HG03108 (cell line): Measurements from ENCODE around the gene ERVMER34-1.

Experiments
- ATAC-seq: cut with Tn5 transposase; IDR thresholded peaks from one replicate; pipeline ENCODE4 v1.9.1; 2021; ENCODE audit warnings: moderate library complexity; ENCODE audit not compliant: unreplicated experiment

ERVMER34-1 gene

DNA sequence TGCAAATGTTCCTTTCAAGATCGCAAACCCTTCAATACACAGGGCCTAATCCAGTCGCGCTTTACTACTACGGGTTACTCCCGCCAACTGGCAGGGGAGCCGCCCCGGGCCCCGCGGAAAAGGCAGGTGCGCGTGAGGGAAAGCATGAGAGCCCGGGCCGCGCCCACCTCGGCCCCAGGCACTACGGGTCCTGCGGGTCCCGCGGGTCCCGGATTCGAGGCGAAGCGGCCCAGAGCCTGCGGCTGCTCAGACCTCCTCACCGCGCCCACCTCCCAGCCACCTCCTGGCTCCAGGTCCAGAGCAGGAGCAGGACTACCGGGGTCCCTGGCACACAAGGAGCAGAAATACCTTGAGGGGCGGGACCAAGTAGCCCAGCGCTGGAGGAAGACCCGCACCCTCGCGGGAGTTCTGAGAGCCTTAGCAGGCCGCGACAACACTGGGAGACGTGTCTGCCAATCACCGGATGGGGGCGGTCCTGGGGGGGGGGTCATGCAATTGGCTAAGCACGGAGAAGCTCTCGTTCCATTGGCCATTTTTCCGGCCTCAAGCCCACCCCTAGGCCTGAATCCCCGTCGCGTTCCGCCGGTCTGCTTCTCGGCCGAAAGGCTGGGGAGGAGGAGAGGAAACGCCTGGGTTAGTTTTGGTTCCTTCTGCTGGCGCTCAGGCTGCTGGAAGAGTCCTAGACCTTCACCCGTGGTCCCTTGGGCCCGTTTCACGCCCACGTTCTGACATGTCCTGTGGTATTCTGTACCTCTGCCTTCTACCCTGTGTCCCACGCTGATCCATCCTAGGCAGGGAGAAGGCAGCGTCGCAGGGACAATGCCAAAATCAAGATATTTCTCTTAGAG, 29.0 kb downstream of the ERVMER34-1 start:
- ATAC-seq, result peak; percentile 97

DNA sequence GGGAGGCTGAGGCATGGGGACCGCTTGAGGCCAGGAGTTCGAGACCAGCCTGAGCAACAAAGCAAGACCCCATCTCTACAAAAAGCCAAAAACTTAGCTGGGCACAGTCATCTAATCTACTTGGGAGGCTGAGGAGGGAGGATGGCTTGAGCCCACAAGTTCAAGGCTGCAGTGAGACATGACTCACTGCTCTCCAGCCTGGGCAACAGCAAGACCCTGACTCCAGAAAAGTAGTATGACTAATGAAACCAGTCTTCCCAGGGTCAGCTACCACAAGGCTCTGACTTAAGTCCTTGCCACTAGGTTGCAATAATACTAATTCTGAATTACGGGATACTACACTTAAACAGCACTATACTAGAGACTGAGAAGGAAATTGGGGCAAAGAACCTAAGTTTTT, 33.1 kb downstream of the ERVMER34-1 start:
- no peak for ATAC-seq

DNA sequence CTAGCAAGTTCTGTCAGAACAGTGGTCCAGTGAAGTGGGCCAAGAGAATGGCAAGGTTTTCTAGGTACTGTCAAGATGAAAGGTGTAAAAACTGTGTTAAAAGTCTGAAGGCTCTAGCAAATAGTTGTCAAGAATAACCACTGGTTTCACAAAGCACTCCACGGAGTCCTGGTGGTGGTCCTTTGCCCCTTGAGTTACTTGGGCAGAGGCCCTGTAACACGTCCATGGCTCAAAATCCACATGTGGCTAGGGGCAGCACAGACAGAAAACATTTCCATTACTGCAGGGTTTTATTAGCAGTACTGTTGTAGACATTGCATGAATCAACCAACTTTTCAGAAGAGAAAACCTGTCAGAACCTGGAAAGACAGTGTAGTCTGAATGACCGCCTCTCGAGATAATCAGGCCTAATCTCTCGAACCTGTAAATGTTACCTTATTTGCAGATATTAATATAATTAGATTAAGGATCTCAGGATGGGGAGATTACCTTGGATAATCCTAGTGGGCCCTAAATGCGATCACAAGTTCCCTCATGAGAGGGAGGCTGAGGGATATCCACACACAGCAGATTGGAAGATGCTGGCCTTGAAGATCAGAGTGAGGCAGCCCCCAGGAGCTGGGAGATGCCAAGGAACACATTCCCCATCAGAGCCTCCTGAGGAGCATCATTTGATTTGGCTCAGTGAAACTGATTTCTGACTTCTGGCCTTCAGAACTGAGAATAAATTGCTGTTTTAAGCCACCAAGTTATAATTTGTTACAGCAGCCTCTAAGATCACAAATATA, 34.7 kb downstream of the ERVMER34-1 start:
- no peak for ATAC-seq

DNA sequence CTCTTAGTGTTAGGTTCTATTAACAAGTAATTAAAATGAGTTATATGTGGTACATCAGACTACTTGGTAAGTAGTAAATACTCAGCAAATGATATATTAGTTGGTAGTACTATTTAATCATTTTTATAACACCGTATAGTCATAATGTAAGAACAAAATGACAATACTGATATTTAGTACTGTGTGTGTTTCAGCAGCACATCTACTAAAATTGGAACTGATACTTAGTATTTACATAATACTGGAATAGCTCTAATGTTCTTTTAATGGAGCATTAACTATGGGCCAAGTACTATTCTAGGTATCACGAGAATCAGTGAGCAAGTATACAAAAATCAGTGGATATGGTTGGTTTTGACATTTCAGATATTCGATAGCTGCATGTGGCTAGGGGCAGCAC, 35.3 kb downstream of the ERVMER34-1 start:
- no peak for ATAC-seq

DNA sequence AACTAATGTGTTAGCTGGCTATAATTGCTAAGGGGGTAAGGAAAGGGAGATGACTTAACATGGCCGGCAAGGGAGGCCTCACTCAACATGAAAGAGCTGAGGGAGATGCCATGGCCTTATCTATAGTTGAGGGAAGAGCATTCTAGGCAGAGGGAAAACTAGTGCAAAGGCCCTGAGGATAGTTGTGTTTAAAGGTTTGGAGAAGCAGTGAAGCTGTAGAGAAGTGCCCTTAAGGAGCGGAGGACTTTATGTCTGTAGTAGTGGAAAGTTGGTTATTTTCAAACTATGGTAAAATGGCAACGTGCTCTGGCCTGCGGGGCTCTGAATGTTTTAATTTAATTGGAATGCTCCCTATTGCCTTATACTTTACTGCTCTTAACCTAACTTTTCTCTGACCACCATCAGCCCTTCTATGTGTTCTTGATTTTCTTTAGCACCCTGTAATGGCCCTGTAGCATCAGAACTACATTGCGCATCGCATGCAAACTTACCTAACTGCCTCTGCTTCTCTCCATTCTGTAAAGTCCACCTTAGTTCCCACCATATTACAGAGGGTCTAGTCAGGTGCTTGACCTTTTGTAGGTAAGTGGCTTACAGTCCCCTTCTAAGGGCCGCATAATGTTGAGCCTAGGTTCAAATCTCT, 35.8 kb downstream of the ERVMER34-1 start:
- no peak for ATAC-seq

DNA sequence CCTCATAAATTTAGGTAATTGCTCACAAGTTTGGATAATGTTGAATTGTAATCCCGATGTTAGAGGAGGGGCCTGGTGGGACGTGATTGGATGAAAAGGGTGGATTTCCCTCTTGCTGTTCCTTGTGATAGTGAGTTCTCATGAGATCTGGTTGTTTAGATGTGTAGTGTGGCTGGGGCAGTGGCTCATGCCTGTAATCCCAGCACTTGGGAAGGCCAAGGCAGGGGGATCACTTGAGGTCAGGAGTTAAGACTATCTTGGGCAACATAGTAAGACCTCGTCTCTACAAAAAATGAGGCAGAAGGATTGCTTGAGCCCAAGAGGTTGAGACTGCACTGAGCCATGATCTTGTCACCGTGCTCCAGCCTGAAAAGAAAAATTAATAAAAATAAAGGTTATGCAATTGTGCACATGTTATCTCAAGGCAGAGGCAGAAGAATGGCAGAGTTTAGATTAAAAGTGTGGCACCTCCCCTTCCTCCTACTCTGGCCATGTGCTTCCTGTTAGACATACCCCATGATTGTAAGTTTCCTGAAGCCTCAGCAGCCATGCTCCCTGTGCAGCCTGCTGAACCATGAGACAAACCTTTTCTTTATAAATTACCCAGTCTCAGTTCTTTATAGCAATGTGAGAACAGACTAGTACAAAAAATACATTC, 36.5 kb downstream of the ERVMER34-1 start:
- ATAC-seq, result no peak

DNA sequence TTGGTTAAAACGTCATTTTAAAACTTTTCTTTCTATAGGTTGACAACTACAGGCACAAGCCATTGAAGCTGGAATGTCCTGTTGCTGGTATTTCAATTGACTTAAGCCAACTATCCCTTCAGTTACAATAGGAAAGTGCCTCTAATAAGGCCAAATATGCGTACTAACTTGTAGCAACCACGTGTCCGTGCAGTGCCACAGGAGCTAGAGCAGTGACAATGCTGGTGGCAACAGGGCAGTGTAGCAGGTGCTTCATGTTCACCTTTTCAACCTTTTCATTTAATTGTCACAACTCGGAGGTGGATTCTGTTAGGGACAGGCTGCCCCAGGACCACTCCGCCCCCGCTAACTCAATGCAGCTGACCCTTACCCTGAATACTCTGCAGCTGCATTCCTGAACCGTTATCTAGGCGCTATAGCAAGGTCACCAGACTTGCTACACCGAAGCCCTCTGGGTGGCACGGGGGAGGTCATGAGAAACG, 37.7 kb downstream of the ERVMER34-1 start:
- ATAC-seq, result no peak

DNA sequence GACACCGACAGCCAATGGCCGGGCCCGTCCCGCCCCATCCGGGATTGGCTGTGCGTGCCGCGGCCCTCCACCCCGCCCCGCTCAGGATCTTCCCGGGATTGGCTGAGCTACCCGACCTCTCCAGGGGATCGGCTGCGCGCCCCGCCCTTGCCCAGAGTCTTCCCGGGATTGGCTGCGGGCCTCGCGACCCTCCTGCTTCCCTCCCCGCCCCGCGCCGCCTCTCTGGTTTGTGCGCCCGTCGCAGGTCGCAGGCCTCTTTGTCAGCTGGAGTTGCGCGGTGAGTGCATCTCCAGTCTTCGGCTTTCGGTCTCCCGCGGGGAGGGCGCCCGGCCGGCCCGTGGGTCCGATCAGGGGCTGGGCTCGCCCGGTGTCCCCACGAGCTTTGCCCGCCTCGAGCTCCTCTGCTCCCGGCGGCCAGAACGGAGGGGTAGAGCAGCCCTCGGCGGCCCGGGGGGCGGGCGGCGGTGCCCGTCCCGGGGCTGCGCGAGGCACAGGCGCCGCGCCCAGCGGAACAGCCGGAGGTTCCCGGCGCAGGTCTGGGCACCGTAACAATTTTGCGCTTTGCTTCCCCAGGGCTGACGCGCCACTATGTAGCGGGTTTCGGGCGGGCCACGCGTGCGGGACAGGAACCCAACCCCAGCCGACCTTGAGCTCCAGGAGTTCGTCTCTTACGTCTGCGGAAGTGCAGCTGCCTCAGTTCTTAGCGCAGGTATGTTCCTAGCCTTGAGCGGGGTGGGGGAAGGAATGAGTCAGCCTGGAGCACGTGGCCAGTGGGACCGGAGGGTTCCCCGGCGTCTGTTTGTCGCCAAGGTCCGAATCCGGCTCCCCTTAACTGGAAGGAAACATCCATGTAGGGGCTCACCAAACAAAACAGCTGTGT, 38.7 kb downstream of the ERVMER34-1 start:
- ATAC-seq, result peak; percentile 92

DNA sequence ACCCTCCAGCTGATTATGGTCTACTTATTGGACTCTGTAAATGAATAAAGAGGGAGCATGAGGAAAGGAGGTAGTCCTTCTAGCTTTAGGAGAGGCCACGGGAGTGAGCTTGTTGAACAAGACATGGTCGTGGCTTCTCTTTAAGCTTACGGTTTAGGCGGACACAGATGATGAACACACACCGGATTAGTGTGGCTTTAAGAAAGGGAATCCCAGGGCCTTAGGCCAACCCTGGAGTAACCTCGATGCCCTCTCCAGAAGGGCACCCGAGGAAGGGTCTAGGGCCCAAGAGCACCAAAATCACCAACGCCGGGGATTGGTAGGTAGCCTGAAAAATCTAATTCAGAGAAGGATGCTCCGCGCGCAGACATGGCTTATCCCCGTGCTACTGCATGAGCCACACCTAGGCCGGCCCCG, 39.4 kb downstream of the ERVMER34-1 start:
- peak; percentile 1 for ATAC-seq

DNA sequence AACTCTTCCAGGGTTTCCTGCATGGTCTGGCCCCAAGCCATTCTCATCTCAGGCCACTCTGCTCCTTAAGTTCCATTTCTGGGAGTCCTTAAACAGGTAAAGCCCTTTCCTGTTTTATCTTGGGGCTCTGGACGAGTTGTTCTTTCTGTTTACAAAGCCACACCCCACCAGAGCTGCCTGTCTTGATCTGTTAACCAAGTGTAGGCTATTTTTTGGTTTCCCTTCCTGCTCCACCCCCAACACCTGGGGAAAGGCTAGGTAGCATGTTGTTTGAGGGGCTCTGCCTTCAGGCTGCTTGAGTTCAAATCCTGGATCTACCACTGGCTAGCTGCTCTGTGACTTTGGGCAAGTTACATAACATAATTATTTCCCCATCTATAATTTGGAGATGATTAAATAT, 40.0 kb downstream of the ERVMER34-1 start:
- ATAC-seq, result no peak

DNA sequence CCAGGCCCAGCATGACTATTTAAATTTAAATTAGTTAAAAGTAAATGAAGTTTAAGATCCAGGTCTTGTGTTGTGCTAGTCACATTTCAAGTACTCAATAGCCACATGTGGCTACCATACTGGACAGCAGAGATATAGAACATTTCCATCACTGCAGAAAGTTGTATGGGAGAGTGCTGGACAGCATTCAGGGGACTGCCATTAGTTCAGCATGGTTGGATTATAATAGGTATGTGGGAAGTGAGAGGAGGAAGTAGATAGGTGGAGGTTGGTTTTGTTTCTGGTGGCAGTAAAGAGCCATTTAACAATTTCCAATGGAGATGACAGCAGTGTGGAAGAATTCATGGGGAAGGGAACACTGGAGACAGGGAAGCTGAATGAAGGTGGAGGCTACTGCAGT, 42.1 kb downstream of the ERVMER34-1 start:
- no peak for ATAC-seq

DNA sequence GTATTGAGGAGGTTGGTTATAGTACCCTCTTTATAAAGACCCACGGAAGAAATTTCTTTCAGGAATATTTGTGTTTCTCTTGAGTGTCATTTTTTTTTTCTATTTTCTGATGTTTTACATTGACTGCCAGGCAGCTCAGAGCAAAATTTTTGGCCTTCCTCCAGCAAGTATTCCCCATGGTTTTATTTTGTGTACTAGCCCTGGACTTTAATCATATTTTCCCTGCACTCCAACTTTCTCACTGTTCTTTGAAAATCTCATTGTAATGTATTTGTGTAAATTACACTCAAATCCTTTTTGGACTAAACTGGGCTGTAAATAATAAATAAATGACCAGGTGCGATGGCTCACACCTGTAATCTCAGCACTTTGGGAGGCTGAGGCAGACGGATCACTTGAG, 46.6 kb downstream of the ERVMER34-1 start:
- no peak for ATAC-seq

DNA sequence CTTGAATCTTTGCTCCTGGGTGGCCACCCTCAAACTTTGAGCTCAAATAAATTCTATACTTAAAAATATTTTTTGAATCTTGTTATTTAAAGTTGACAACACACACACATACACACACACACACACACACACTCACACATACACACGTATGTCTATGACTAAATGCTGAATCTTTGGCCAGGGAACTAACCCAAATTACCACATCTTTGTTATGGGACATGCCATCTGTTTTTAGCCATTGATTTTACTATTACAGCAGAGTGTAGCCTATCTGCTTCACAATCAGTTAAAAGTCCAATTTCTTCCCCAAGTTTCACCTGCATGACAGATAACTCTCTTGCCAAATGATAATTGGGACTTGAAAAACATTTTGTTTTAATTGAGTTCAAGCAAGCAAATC, 47.1 kb downstream of the ERVMER34-1 start:
- ATAC-seq, result no peak

DNA sequence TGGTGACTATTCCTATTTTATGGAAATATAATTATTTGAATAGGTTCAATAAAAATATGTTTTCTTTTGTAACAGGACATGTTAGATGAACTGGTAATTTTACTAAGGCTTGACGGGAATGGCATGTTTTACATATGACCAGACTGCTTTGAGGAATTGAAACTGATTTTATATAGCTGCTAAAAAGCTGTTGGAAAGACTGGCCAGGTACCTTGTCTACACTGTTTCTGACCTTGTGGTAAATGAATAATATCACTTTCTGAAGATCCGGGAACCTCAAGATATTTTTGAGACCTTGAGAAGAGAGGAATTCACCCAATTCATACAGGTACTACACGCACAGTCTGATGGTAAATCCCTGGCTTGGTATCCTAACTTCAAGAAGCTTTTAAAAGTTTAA, 50.0 kb downstream of the ERVMER34-1 start:
- ATAC-seq, result peak; percentile 95

DNA sequence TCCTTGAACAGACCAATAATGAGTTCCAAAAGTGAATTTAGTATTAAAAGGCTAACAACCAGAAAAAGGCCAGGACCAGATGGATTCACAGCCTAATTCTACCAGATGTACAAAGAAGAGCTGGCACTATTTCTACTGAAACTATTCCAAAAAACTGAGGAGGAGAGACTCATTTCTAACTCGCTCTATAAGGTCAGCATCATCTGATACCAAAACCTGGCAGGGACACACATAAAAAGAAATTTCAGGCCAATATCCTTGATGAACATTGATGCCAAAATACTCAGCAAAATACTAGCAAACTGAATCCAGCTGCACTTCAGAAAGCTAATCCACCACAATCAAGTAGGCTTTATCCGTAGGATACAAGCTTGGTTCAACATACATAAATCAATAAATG, 56.3 kb downstream of the ERVMER34-1 start:
- no peak for ATAC-seq

DNA sequence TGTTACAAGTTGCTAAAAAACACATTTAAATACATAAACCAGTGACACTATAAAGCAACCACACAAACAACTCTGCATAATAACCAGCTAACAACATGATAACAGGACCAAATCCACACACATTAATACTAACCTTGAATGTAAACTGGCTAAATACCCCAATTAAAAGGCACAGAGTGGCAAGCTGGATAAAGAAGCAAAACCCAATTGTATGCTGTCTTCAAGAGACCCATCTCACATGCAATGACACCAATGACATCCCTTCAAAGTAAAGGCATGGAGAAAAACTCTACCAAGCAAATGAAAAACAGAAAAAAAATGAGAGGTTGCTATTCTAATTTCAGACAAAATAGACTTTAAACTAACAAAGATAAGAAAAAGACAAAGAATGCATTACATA, 57.7 kb downstream of the ERVMER34-1 start:
- no peak for ATAC-seq
